Ectodermal cell (in vitro differentiated cells): ENCODE data around the gene TMEM91.
"Not testable (repeated sequence)": the region's sequence is repeated elsewhere in the genome, so short reads cannot be mapped to it uniquely, and the experiment has no call there.

Source experiments
- H3K27ac ChIP-seq: 2 replicates; pipeline ENCODE4 v1.7.0; 2013; ENCODE audit warnings: mild to moderate bottlenecking, low read depth, low read length; ENCODE audit not compliant: insufficient read depth, poor library complexity, severe bottlenecking
- H3K27me3 ChIP-seq: 2 replicates; pipeline ENCODE4 v1.7.0; 2013; ENCODE audit warnings: mild to moderate bottlenecking, low read length; ENCODE audit not compliant: insufficient read depth, control insufficient read depth, poor library complexity, severe bottlenecking
- H3K36me3 ChIP-seq: one replicate; pipeline ENCODE4 v1.7.0; 2013; ENCODE audit warnings: low read length; ENCODE audit not compliant: control insufficient read depth, insufficient read depth
- H3K4me1 ChIP-seq: one replicate; pipeline ENCODE4 v1.7.0; 2013; ENCODE audit warnings: low read length; ENCODE audit not compliant: control insufficient read depth, insufficient read depth
- H3K4me3 ChIP-seq: 2 replicates; pipeline ENCODE4 v1.7.0; 2013; ENCODE audit warnings: low read depth, low read length, control low read depth; ENCODE audit not compliant: insufficient read depth
- H3K9me3 ChIP-seq: 2 replicates; pipeline ENCODE4 v1.7.0; 2013; ENCODE audit warnings: mild to moderate bottlenecking, low read length, moderate library complexity; ENCODE audit not compliant: control insufficient read depth
- WGBS, 2 experiments: methylation state at CpG; one replicate each; pipeline ENCODE4 v1.1.7; 2013; ENCODE audit warnings: missing lambda C conversion rate in 2 of 2; 5-methylcytosine and 5-hydroxymethylcytosine counted together

TMEM91 gene

DNA sequence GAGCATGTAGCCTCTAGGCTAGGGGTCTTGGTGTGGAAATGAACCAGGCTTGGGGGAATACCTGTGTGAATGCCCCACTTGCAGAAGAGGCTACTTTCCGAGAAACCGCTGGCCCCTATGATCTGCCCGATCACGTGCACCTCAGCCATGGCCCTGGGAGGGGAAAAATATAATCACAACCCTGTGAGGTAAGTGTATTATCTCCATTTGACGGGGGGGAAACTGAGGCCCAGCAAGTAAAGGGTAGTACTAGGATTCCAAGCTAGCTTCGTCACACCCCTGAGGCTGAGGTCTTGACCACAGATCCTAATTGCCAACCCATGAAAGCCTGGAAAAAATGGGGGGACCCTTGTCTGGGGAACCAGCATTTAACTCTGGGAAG is 13.0 kb upstream of the TMEM91 start:
- 59 to 60% methylated on average over 6 of the region's 6 CpGs for WGBS, 2 experiments
- Histone ChIP-seq H3K27ac (no peak overlapping the region), H3K4me3 (peak overlapping the region; percentile 95), H3K36me3 (no peaks in the 10 kb centered on the region), H3K9me3 (no peaks in the 10 kb centered on the region), H3K27me3 (no peaks in the 10 kb centered on the region), H3K4me1 (peaks cover 6% of the 10 kb centered on the region)

DNA sequence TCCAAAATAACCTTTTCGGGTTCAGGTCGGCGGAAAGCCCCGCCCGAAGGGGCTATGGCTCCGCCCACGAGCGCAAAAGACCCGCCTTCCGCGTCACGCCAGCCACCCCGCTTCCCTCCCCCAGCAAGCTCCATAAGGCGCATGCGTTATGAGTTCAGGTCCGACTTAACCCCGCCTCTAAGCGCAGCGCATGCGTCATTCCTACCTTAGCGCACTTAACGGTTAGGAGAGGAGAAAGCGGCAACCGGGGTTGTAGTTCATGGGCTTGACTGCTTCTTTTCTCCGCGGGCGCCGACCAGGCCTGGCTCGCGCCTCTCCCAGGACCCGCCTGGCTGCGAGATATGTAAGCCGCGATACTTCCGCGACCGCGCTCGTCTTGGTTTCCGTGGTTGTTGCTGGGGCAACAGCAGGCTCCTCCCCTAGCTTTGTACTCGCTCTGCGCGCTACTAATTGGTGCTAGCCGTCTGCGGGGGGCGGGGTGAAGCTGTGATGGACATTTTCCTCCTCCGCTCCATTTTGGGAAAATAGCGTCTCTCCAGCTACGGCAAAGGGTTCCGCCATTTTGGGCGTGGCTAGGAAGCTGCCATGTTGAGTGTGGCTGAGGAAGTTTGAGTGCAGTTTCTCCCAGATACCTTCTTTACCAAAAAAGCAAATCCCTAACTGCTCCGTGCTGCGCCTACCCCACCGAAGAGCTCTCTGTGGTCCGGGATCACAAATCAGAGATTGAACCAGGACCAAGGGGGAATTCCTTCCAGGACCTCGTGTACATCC is 12.4 kb upstream of the TMEM91 start, which contains the start of gene B9D2:
Gene B9D2 (minus strand): TSS at position 397 of the 771 bp plus-strand sequence. CDS start 630 bp downstream, outside the sequence.
- Histone ChIP-seq H3K27ac (peak within 1 kb of the TSS; percentile 99), H3K27me3 (no peaks in the 10 kb centered on the region), H3K4me1 (peaks cover 6% of the 10 kb centered on the region), H3K36me3 (no peaks in the 10 kb centered on the region), H3K9me3 (no peaks in the 10 kb centered on the region), H3K4me3 (peak within 1 kb of the TSS; percentile 95)
- 0 to 1% methylated on average over 55 of the region's 56 CpGs for WGBS, 2 experiments

DNA sequence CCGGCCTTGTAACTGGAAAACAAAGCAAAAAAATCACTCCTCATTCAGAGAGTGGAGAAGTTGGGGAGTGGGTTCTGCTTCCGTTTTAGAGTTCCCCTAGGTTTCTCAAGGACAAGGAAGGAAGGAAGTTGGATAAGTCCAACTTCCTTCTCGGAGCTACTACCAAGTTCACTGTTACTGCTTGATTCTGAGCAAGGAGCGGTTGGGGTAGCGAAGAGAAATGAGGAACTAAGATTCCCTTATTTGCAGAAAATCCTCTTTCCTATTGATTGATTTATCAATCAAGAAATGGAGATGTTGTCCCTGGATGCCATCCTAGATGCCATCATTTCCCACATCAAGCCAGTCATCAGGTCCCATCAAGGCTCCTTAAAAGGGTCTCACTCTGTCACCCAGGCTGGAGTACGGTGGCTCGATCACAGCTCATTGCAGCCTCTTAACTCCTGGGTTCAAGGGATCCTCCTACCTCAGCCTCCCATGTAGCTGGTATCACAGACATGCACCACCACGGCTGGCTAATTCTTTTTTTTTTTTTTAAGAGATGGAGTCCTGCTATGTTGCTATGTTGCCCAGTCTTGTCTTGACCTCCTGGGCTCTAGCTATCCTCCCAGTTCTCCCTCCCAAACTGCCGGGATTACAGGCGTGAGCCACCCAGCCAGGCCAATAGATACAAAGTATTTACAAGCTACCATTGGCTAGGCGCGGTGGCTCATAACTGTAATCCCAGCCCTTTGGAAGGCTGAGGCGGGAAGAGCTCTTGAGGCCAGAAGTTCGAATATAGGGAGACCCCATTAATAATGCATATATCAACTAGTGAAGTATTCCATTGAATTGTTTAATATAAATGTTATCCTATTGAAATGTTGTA is 11.6 kb upstream of the TMEM91 start:
- Histone ChIP-seq H3K4me3 (peak overlapping the region; percentile 95), H3K27ac (peak overlapping the region; percentile 99), H3K36me3 (no peaks in the 10 kb centered on the region), H3K9me3 (no peaks in the 10 kb centered on the region), H3K27me3 (no peaks in the 10 kb centered on the region), H3K4me1 (peaks cover 6% of the 10 kb centered on the region)
- WGBS, 2 experiments = 84 to 85% methylated on average over 12 to 13 of the region's 14 CpGs

DNA sequence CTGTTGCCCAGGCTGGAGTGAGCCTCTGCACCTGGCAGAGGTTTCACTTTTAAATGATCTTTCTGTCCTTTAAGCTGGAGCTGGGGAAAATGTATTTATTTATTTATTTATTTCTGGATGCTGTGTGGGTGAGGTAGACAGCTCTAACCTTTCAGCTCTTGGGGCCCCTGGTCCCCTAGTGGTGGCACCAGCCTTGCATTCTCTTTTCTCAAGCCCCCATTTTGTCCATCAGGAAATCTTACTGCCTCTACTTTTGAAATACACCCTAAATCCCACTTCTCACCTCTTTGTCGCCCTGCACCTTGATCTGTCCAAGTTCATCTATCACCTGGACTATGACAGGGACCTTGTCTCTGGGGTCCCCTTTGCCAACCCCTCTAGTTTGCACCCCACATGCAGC is 10.2 kb upstream of the TMEM91 start:
- Histone ChIP-seq H3K36me3 (no peaks in the 10 kb centered on the region), H3K27ac (no peak overlapping the region), H3K9me3 (no peaks in the 10 kb centered on the region), H3K4me3 (no peak overlapping the region), H3K4me1 (peaks cover 6% of the 10 kb centered on the region), H3K27me3 (no peaks in the 10 kb centered on the region)
- 93 to 94% methylated on average over 1 of the region's 1 CpG for WGBS, 2 experiments

DNA sequence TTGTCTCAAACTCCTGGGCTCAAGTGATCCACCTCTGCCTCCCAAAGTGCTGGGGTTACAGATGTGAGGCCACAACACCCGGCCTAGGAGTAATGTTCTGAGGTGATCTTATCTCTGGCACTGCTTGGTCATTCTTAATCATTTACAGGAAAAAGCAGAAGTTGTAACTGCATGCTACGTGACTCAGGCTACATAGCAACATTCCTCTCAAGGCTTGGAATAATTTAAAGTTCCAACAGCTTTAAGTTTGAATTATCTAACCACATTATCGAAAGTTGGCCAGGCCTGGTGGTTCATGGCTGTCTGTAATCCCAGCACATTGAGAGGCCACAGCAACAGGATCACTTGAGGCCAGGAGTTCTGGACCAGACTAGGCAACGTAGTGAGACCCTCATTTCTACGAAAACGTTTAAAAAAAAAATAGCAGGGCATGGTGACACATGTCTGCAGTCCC is 8.5 kb upstream of the TMEM91 start:
- H3K4me1 ChIP-seq = peaks cover 6% of the 10 kb centered on the region
- H3K27ac ChIP-seq = no peak overlapping the region
- H3K9me3 ChIP-seq = no peaks in the 10 kb centered on the region
- no peaks in the 10 kb centered on the region for H3K36me3 ChIP-seq
- H3K4me3 ChIP-seq = no peak overlapping the region
- WGBS, 2 experiments = 93% methylated on average over 6 of the region's 6 CpGs
- no peaks in the 10 kb centered on the region for H3K27me3 ChIP-seq

DNA sequence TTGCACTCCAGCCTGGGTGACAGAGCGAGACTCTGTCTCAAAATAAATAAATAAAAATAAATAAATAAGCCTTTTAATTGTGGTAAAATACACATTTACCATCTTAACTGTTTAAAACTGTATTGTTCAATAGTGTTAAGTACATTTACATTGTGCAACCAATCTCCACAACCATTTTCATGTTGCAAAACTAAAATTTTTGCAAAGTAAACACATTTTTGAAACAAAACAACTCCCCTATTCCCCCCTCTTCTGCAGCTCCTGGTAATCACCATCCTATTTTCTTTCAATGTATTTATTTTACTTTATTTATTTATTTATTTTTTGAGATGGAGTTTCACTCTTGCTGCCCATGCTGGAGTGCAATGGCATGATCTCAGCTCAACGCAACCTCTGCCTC is 6.6 kb upstream of the TMEM91 start:
- Histone ChIP-seq H3K4me1 (no peaks in the 10 kb centered on the region), H3K9me3 (no peaks in the 10 kb centered on the region), H3K36me3 (no peaks in the 10 kb centered on the region), H3K4me3 (no peak overlapping the region), H3K27me3 (no peaks in the 10 kb centered on the region), H3K27ac (no peak overlapping the region)
- WGBS, 2 experiments = 94 to 96% methylated on average over 1 of the region's 2 CpGs

DNA sequence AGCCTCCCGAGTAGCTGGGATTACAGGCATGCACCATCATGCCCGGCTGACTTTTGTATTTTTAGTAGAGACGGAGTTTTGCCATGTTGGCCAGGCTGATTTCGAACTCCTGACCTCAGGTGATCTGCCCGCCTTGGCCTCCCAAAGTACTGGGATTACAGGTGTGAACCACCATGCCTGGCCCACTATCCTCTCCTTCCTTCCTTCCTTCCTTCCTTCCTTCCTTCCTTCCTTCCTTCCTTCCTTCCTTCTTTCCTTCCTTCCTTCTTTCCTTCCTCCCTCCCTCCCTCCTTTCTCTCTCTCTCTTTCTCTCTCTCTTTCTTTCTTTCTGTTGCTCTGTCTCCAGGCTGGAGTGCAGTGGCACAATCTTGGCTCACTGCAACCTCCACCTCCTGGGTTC is 5.2 kb upstream of the TMEM91 start:
- not testable (repeated sequence) for H3K27ac ChIP-seq, H3K4me1 ChIP-seq, H3K9me3 ChIP-seq, H3K27me3 ChIP-seq, H3K36me3 ChIP-seq, H3K4me3 ChIP-seq
- 92 to 96% methylated on average over 5 of the region's 5 CpGs for WGBS, 2 experiments

DNA sequence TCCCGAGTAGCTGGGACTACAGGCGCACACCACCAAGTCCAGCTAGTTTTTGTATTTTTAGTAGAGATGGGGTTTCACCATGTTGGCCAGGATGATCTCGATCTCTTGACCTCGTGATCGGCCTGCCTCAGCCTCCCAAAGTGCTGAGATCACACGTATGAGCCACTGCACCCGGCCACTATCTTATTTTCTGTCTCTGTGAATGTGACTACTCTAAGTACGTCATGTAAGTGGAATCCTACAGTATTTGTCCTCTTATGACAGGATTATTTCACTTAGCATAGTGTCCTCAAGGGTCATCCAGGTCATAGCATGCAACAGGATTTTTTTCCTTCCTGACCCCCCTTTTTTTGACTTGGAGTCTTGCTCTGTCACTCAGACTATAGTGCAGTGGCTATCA is 4.8 kb upstream of the TMEM91 start:
- no peaks in the 10 kb centered on the region for H3K27me3 ChIP-seq
- no peak overlapping the region for H3K27ac ChIP-seq
- WGBS, 2 experiments = 94% methylated on average over 8 of the region's 8 CpGs
- no peaks in the 10 kb centered on the region for H3K9me3 ChIP-seq
- H3K4me1 ChIP-seq = peaks cover 4% of the 10 kb centered on the region
- no peaks in the 10 kb centered on the region for H3K36me3 ChIP-seq
- no peak overlapping the region for H3K4me3 ChIP-seq

DNA sequence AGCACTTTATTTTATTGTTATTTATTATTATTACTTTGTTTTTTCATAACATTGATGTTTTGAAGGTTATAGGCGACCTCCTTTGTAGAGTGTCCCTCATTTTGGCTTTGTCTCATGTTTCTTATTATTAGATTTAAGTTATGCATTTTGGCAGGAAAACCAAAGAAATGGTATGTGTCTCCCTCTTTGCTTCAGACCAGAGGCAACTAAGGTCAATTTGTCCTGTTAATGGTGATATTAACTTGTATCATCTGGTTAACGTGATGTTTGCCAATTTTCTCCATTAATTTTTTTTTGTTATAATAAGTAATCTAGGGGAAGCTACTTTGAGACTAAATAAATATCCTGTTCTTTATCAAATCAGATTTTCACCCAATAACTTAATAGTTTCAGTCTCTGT is 3.8 kb upstream of the TMEM91 start:
- H3K36me3 ChIP-seq = no peaks in the 10 kb centered on the region
- no peaks in the 10 kb centered on the region for H3K9me3 ChIP-seq
- H3K4me3 ChIP-seq = no peak overlapping the region
- H3K4me1 ChIP-seq = peaks cover 4% of the 10 kb centered on the region
- 93 to 100% methylated on average over 1 to 2 of the region's 2 CpGs for WGBS, 2 experiments
- no peak overlapping the region for H3K27ac ChIP-seq
- H3K27me3 ChIP-seq = no peaks in the 10 kb centered on the region

DNA sequence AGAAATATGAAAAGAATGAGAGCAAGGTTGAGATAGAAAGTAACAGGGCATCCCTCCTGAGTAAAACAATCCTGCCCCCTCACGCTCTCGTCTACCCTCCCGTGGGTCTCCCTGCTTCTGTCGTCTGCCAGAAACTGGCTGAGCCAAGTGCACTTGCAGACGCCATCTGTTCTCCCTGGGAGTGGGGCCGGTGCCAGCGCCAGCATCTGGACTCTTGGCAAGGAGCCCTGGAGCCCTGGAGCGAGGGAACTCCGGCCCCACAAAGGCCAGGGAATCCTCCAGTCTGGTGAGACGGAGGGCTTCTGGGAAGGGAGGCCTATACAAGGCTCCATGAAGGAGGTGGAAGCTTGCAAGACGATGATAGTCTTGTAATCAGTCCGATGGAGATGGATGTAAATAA is 2.3 kb upstream of the TMEM91 start:
- Histone ChIP-seq H3K27me3 (no peaks in the 10 kb centered on the region), H3K4me1 (peaks cover 4% of the 10 kb centered on the region), H3K36me3 (no peaks in the 10 kb centered on the region), H3K4me3 (no peak overlapping the region), H3K9me3 (no peaks in the 10 kb centered on the region), H3K27ac (no peak overlapping the region)
- WGBS, 2 experiments = 88 to 93% methylated on average over 10 to 11 of the region's 12 CpGs
